Gastroesophageal sphincter (tissue), 3 donors: ENCODE measurements around the gene TFEB.

Source experiments
- EP300 ChIP-seq: sonication (generic); formaldehyde crosslinking; IDR thresholded peaks from one replicate; pipeline ENCODE4 v1.6.1; 2017; ENCODE audit warnings: antibody characterized with exemption, mild to moderate bottlenecking
- POLR2A ChIP-seq, 2 donors: fragments of 450-650 bp; IDR thresholded peaks; one replicate each; pipeline ENCODE4 v1.6.1; 2017; ENCODE audit warnings: antibody characterized with exemption in 2 of 2, mild to moderate bottlenecking in 2 of 2, moderate library complexity in 1 of 2
- POLR2AphosphoS5 ChIP-seq: sonication (generic); formaldehyde crosslinking; IDR thresholded peaks from one replicate; pipeline ENCODE4 v1.6.1; 2017; ENCODE audit warnings: antibody characterized with exemption
- TF ChIP-seq, protein P1 (sequence below), 4 experiments: fragments of 200-600 bp in 2 of 4; fragments of 450-650 bp in 2 of 4; sonication (generic) in 1 of 4; IDR thresholded peaks; one replicate each; pipeline ENCODE4 v1.5.1; 2017 to 2019; ENCODE audit warnings: antibody characterized with exemption in 4 of 4, mild to moderate bottlenecking in 2 of 4, moderate library complexity in 2 of 4

DNA sequence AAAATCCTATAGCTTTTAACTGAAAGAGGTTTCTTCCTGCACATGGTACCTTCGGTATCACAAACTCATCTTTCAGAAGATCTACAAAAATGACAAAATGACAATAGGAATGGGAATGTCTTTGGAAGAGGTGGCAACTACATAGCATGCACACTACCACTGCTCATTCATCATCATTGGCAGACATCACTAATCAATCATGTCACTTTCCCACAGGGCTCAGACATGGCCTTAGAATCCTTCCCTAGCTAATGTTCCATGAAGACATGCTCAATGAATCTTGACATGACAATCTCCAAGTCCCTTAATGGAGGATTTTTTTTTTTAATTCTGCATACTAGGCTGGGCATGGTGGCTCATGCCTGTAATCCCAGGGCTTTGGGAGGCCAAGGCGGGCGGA lies 15.0 kb upstream of the TFEB start:
- TF ChIP-seq, protein P1, sequence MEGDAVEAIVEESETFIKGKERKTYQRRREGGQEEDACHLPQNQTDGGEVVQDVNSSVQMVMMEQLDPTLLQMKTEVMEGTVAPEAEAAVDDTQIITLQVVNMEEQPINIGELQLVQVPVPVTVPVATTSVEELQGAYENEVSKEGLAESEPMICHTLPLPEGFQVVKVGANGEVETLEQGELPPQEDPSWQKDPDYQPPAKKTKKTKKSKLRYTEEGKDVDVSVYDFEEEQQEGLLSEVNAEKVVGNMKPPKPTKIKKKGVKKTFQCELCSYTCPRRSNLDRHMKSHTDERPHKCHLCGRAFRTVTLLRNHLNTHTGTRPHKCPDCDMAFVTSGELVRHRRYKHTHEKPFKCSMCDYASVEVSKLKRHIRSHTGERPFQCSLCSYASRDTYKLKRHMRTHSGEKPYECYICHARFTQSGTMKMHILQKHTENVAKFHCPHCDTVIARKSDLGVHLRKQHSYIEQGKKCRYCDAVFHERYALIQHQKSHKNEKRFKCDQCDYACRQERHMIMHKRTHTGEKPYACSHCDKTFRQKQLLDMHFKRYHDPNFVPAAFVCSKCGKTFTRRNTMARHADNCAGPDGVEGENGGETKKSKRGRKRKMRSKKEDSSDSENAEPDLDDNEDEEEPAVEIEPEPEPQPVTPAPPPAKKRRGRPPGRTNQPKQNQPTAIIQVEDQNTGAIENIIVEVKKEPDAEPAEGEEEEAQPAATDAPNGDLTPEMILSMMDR (IDR thresholded peaks at IDR 0.05): no peak
- TF ChIP-seq POLR2AphosphoS5 (no peak), POLR2A (IDR thresholded peaks at IDR 0.05) (no peak), EP300 (no peak)
